CD4-positive, alpha-beta T cell treated with Interleukin-15 for 1 hour (primary cell): Measurements from ENCODE around the gene ALDH3B2.
"Not testable (repeated sequence)": the region's sequence is repeated elsewhere in the genome, so short reads cannot be mapped to it uniquely, and the experiment has no call there.

Experiments used
- DNase-seq: peaks from one replicate; pipeline ENCODE4 v3.0.0-alpha.2; 2020

The ALDH3B2 gene

GRCh38 chr11:67659651-67660165 is 14.7 kb downstream of the ALDH3B2 start:
- DNase-seq, result not testable (repeated sequence)

GRCh38 chr11:67657300-67657699 is 17.1 kb downstream of the ALDH3B2 start:
- no peak for DNase-seq

DNA sequence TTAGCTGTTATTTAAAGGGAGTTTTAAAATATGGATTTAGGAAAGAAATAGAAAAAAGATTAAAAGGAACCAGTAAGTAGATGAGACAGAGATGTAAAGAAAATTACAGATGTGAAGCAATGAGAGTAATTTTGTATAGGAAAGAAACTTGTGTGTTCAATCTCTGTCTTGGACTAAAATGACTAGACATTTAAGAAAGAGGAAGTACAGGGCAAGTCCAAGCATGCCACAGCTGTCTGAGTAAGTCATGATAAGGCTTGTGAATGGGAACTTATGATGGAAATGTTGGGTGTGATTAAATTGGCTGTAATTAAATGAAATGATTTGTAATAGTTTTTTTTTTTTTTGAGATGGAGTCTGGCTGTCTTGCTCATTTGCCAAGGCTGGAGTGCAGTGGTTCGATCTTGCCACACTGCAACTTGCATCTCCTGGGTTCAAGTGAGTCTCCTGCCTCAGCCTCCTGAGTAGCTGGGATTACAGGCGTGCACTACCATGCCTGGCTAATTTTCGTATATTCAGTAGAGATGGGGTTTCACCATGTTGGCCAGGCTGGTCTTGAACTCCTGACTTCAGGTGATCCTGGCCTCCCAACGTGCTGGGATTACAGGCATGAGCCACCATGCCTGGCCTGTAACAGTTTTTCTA is 18.0 kb downstream of the ALDH3B2 start:
- no peak for DNase-seq

DNA sequence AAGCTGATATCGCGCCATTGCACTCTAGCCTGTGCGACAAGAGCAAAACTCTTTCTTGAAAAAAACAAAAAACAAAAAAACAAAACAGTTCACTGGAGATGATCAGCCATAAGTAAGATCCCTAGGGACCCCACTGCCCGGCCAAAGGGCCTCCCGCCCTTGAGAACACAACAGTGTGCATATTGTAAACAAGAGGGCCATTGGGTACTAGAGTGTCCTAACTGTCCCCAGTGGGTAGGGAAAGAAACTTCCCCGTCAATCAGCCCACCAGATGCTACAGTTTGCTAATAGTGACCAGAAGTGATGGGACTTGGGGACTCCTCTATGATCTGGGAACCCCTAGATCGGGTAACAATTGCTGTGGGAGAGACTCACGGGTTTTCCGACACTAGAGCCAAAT is 20.2 kb downstream of the ALDH3B2 start:
- no peak for DNase-seq

GRCh38 chr11:67652965-67653845 is 21.2 kb downstream of the ALDH3B2 start:
- peak; percentile 6 for DNase-seq

GRCh38 chr11:67651976-67652781 is 22.2 kb downstream of the ALDH3B2 start:
- peak; percentile 8 for DNase-seq

DNA sequence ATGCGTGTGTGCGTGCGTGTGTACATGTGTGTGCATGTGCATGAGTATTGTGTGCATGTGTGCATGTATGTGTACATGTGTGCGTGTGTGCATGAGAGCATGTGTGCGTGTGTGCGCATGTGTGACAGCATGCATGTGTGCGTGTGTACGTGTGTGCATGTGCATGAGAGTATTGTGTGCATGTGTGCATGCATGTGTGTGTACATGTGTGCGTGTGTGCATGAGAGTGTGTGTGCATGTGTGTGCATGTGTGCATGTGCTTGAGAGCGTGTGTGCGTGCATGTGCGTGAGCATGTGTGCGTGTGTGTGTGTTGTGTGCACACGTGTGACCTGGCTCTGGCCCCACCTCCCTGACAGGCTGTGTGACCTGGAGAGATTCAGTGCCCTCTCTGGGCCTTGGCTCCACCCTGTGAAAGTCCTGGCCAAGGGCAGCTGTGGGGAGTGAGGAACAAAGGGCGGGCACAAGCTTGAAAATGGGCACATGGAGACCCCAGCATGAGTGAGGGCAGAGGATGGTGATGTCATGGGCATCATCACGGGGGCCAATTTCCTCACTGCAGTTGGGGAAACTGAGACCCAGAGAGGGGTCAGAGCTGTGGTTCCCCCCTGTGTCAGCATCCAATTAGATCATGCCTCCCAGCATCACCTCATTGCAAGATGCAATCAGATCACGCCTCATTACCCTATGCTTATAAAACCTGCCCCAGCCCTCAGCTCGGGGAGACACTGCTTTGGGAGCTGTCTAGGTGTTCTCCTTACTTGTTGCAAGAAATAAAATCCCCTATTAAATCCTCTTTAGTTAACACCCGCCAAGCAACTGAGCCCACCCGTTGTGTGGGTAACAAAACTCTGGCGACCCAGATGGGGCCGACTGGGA is 24.6 kb downstream of the ALDH3B2 start:
- DNase-seq, result peak; percentile 5

DNA sequence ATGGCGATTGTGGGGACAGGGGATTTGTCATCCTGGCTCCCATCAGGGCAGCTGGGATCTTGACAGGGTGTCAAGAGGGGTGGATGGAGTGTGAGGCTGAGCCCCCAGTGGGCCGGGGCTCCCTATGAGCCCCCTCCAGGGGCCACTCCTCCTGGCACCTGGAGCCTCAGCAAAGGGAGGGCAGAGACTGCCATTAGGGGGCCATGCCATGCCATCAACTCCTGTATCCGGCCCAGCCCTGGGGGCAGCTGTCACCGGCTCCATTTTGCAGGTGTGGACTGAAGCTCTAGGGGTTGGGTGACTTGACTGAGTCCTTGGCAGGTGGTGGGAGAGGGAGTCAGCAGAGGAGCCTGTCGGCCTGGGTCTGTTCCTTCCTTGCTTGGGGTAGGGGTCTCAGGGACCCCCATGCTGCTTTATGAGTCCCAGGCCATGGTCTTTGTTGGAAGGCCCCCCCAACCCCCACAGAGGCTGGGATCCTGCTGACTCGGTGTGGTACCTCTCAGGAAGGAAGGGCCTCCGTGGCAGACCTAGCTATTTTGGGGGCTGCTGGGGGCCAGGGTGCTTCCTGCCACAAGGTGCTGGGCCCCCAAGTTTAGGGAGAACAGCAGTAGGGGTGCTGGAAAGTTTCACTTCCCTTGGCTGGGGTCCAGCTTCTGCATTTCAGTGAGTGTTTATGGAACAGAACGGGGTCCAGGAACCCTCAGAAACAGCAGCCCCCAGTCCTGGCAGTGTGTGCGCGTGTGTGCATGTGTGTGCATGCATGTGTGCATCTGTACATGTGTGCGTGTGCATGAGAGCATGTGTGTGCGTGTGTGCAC is 25.4 kb downstream of the ALDH3B2 start:
- peak; percentile 36 for DNase-seq

- peak; percentile 65 for DNase-seq
Measured at GRCh38 chr11:67648140-67648795, 26.2 kb downstream of the ALDH3B2 start.

- no peak for DNase-seq
Measured at GRCh38 chr11:67647471-67647870, 27.0 kb downstream of the ALDH3B2 start.

GRCh38 chr11:67646535-67647336 is 27.7 kb downstream of the ALDH3B2 start:
- peak; percentile 71 for DNase-seq

DNA sequence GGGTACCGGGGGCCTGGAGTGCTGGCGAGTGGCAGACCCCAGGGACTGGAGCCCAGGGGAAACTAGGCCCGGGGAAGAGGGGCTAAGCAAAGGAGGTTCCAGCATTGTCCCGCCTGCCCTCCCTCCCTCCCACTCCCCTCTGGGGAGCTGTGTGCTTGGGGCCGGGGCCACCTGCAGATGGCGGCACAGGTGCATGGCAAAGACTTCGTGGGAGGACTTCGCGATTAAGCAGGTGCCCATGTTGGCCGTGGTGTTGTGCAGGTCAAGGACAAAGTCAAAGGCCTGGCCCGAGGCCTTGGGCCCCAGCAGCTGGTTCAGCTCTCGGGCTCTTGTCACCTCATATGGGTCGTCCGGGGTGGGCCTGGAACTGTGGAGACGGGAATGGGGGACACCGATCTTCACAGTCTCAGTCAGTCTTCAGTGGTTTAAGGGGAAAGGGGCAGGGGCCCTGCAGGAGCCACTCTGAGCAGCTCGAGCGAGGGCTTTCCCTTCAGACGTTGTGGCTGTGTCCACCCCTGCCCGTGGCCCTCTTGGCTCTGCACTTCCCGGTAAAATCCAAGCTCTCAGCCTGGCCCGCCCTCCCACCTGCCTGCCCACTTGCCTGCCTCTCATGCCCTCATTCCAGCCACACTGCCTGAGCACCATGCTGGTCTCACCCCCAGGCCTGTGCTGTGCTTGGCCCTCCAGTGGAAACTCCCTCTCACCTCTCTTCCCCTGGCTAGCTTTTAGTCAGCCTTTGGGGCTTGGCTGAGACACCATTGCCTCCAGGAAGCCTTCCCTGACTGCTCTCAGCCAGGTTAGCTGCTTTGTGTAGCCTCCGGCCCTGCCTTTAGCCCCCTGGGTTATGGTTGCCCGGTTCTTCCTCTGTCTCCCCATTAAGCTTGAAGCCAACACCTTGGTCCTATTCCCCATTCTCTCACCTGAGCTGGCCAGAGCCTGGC is 28.6 kb downstream of the ALDH3B2 start:
- no peak for DNase-seq

DNA sequence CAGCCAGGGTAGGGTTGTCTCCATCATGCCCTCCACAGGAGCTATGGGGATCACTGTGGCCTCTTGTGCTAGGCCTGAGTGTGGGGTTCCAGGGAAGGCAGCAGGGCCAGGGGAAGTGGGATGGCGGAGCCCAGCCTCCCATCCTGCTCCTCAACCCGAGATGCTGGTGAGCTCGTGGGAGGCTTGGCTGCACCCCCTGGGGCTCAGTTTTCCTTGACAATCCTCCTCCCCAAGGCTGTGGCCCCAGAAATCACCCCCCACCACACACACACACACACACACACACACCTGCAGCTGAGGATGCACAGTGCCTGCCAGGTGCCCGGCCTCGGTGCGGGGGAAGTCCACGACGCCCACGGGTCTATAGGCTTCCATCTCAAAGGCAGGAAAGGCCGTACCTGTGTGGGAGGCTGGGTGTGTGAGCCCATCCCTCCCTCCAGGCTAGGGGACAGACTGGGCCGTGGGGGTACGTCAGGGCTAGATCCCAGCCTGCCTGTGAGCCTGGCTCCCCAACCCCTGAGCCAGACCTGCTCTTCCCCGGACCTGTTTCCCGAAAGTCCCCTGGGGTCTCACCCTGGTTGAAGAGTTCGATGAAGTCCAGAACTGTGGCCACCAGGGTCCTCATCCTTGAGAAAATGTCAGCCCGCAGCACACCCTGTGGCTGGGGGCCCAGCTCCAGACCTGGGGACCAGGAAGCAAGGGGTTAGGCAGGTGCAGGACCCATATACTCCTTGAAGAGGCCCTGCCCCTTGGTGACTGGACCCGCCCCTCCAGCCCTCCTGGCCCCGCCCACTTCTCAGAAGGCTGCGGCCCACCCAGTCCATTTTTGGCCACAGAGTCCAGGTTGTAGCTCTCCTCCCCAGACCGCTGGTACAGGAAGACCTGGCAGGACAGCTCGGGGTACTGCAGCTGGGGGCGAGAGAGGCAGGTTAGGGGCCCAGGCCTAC is 29.7 kb downstream of the ALDH3B2 start:
- no peak for DNase-seq

GRCh38 chr11:67644042-67644441 is 30.4 kb downstream of the ALDH3B2 start:
- DNase-seq, result no peak

- DNase-seq, result no peak
Measured at GRCh38 chr11:67642173-67643120, 32.0 kb downstream of the ALDH3B2 start.
